OCI-LY1 (cell line): ENCODE measurements around the gene ACAP3.

Source experiments
- CTCF ChIP-seq: fragments of 200-600 bp; sonication (generic), shearing (Covaris generic); IDR thresholded peaks from 2 replicates; pipeline ENCODE4 v1.5.1; 2017; ENCODE audit warnings: mild to moderate bottlenecking, antibody characterized with exemption, low read length, moderate library complexity, mixed read lengths
- EZH2 ChIP-seq: fragments of 200-600 bp; sonication (generic), shearing (Covaris generic); IDR thresholded peaks from 2 replicates; pipeline ENCODE4 v1.8.0; 2017; ENCODE audit warnings: borderline replicate concordance, mixed run types, mild to moderate bottlenecking, antibody characterized with exemption, low read length, moderate library complexity, mixed read lengths

GRCh38 chr1:1351511-1352427 lies 44.0 kb upstream of the ACAP3 start:
- no peak for TF ChIP-seq CTCF
- no peak for TF ChIP-seq EZH2
